SK-N-MC (cell line): ENCODE data around the gene PDCL3.

Experiments
- EZH2 ChIP-seq: fragments of 200-600 bp; sonication (generic); IDR thresholded peaks from one replicate; pipeline ENCODE4 v1.6.1; 2017; ENCODE audit warnings: antibody characterized with exemption
- POLR2AphosphoS5 ChIP-seq: IDR thresholded peaks from 2 replicates; pipeline ENCODE4 v1.6.1; 2012; ENCODE audit warnings: mild to moderate bottlenecking, low read depth, low read length, borderline replicate concordance

DNA sequence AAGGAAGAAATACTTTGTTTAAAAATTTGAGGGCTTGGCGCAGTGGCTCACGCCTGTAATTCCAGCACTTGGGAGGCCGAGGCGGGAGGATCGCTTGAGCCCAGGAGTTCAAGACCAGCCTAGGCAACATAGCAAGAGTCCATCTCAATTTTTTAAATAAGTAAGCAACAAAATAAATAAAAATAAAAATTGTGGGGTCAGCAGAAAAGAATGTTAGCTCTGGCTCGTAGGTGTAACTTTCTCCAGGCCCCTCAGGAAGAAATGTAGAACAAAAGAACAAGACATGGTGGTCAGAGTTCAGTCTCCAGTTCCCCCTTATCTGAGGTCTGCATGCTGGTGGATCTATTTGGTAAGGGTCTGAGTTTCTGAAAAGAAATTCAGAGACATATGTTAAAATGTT lies 20.4 kb upstream of the PDCL3 start:
- no peak for TF ChIP-seq EZH2
- no peak for TF ChIP-seq POLR2AphosphoS5
